Kidney capillary endothelial cell (primary cell): ENCODE data around the gene CFLAR.
"Not testable (repeated sequence)": the region's sequence is repeated elsewhere in the genome, so short reads cannot be mapped to it uniquely, and the experiment has no call there.

Source experiments
- DNase-seq: peaks from one replicate; pipeline ENCODE4 v3.0.0-alpha.2; 2018; ENCODE audit warnings: low spot score

CFLAR gene

DNA sequence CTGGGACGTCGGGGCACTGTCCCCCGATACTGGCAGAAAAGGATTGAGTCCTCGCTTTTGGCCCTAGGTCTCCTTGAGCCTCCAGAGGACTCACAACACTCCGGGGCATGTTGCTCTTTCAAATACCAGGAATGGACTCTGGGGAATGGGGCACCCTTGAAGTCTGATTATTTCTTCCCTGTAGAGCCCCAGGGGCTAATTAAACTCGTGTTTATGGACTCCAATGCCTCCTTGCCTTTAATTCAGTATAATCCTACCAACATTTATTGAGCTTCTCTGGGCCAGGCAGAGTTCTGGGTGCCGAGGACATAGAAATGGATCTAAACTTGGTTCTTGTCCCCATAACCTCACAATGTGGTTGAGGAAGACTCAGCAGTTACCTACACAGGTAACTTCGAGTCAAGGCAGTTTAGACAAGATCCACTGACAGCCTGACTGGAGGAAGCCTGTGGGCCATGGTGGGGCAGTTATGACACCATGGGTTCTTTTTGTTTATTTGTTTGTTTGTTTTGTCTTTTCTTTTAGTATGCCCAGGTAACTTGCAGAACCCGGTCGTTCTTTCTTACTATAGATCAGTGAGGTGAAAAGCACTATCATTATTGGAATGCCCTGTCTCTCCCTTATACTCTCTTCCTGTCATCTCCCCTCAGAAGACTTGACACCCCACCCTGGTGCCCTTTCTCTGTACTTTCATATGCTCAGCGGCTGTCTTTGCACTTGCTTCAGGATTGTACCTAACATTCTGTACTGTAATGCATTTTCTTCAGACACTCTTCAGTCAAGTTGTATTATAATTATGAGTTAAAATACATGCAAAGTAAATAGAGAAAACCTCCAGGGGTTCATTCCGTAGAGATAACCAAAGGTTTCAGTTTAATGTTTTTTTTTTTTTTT lies 3.2 kb downstream of the CFLAR start:
- DNase-seq, result no peak

DNA sequence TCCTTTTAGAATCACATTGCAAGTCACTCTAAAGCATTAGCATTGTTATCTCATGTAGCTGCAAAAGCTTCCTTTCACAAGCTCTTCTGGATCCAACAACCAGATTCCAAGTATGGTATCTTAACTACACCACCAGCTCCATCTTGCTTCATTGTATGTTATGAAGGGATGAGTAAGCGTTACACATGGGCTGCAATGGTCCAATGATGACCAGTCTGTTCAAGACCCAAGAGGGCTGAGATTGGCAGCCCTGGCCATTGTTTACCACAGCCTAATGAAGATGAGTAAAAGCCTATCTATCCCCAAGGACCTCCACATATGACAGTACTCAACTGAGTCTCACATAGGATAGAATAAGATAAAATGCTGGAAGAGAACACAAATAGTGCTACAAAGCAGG lies 6.3 kb downstream of the CFLAR start:
- peak; percentile 21 for DNase-seq

DNA sequence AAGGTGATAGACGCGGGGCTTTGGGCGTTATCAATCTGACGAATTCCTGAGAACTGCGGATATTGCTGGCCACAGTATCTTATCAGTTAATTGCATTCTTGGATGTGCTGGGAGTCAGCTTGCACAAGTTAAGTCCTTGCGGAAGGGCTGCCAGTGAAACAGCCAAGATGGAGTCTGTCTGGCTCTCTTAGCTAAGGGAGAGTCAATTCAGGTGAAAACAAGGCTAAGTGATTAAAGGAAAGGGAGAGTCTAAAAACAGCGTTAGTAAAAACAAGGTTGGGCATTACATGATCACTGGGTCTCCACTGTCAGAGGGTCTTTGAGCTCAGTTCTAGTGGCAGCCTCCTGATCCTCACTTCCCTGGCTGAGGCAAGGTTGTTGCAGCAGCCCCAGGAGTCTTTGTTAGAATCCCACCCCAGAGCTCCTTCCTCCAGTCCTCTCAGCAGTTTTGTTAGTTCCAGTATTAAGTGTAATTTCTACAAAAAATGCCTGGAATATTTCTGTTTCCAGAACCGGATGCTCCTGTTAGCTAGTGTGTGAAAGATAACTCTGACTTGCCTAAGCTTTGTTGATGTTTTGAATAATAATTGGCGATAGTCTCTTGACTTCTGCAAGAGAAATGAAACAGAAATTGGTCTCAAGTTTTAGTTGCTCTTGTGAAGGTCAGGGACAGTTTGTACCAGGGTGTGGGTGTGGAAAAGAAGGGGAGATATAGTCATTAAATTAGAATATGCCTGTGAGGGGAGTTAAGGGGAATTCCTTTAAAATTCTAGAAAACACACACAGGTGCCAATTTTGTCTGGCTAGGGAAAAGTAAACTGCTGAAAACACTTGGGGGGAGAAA lies 10.6 kb downstream of the CFLAR start:
- DNase-seq, result no peak

DNA sequence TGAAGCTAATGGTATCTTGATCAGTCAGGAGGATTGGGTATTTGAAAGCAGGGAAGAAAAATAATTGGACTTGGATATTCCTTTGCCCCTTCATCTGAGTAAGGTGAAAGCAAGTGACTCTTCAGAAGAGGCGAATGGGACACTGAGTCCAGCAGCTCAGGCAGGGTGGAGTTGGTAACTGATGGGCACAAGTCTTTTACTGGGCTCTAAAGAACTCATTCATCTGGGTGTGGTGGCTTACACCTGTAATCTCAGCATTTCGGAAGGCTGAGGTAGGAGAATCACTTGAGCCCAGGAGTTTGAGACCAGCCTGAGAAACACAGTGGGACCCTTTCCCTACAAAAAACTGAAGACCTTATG lies 11.2 kb downstream of the CFLAR start:
- no peak for DNase-seq

GRCh38 chr2:201127570-201127969 lies 11.6 kb downstream of the CFLAR start:
- no peak for DNase-seq

DNA sequence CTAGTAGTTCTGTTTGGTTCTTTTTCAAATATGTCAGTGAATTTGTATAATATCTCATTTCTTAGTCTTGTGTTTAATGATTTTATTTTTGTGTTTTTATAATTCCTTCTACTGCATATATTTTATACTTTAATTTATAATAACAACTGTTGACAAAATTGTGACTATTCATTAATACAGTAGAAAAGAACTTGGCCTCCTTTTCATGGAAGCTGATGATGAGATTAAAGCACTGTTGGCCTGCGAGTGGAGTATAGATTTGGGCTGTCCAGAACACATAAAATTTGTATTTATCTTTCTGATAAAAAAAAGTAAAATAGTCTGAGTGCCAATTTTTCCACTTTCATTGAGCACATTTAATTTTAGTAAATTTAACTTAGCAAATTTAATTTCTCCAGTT lies 12.1 kb downstream of the CFLAR start:
- no peak for DNase-seq

- DNase-seq, result peak; percentile 81
These were observed 13.1 kb downstream of the CFLAR start for GRCh38 chr2:201128933-201129505.

DNA sequence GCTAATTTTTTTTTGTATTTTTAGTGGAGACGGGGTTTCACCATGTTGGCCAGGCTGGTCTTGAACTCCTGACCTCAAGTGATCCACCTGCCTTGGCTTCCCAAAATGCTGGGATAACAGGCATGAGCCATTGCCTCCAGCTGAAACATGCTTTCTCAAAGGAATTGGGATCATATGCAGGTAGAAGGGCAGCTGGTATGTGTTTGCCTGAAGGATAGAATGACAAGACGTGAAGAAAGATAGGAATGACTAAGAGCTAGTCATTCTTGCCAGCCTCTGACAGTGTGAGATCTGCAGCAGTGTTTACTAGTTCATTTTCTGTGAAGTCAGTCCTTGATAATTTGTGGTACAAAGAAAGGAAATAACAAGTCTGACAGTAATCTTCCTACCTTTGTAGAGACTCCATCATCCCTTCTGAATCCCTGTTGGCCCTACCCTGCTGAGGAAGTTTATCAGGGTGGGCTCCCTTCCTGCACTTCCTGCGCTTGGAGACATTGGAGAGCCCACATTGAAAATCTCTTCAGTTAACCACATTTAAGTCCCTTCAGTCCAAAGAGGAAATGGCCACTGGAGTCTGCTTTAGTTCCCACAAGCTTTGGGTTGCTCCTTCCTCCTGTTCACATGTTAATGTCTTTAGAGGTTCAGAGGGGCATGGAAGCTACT lies 14.7 kb downstream of the CFLAR start:
- peak; percentile 94 for DNase-seq

- DNase-seq, result no peak
These were observed 16.6 kb downstream of the CFLAR start for GRCh38 chr2:201132518-201132917.

DNA sequence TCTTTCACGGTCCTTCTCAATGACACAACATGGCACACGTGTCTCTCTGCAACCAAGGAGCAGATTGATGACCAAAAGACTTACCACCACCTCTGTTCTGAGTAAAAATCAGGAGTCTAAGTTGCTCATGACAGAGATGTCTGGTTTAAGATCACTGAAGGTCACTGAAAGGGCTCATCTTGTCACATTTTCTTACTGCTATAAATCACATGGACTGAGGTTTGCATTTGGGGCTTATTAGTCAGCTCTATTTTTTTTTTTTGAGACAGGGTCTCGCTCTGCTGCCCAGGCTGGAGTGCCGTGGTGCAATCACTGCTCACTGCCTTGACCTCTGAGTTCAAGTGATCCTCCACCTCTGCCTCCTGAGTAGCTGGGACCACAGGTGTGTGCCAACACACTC lies 19.4 kb downstream of the CFLAR start:
- no peak for DNase-seq

DNA sequence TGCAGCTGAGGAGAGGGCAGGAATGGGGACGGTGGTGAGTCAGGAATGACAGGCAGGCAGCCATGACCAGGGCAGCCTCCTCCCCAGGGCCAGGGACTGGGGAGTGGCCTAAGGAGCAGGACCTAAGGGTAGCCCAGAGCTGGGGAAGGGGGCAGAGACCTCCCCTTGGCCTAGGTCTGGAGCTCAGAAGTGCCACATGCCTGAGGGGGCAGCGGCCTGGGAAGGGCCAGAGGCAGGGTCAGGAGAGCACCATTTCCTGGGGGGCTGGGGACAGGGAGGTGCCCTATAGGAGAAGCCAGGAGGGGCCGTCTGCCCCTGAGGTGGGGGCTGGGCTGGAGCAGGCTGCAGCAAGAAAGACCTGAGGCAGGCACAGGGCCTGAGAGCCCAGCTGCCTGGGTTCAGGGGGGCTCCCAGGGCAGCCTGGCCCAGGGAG lies 20.9 kb downstream of the CFLAR start:
- no peak for DNase-seq

GRCh38 chr2:201137505-201138400 lies 21.8 kb downstream of the CFLAR start:
- DNase-seq, result no peak

DNA sequence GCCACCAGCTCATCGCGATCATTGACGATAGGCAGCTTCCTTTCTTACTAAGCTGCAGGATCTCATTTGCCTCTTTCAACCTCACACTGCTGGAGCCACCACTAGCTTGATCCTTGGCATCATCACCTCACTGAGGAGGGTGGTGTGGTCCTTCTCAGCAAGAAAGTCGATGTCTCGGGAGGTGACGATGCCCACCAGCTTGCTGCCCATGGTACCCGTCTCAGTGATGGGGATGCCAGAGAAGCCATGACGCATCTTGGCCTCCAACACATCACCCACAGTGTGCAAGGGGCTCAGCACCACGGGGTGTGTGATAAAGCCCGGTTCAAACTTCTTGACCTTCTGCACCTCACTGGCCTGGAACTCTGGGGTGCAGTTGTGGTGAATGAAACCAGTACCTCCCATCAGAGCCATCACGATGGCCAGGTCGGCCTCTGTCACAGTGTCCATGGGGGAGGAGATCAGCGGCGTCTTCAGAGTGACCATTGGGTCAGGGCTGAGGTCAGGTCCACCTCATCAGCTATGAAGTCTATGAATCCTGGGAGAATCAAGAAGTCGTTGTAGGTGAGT lies 22.5 kb downstream of the CFLAR start:
- no peak for DNase-seq

DNA sequence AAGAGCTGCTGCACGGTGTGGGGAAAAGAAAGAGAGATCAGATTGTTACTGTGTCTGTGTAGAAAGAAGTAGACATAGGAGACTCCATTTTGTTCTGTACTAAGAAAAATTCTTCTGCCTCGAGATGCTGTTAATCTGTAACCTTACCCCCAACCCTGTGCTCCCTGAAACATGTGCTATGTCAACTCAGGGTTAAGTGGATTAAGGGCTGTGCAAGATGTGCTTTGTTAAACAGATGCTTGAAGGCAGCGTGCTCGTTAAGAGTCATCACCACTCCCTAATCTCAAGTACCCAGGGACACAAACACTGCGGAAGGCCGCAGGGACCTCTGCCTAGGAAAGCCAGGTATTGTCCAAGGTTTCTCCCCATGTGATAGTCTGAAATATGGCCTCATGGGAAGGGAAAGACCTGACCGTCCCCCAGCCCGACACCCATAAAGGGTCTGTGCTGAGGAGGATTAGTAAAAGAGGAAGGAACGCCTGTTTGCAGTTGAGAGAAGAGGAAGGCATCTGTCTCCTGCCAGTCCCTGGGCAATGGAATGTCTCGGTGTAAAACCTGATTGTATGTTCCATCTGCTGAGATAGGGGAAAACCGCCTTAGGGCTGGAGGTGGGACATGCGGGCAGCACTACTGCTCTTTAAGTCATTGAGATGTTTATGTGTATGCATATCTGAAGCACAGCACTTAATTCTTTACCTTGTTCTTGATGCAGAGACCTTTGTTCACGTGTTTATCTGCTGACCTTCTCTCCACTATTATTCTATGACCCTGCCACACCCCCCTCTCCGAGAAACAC lies 23.2 kb downstream of the CFLAR start:
- DNase-seq, result not testable (repeated sequence)

GRCh38 chr2:201139836-201140604 lies 24.1 kb downstream of the CFLAR start:
- DNase-seq, result no peak

- no peak for DNase-seq
These were observed 28.4 kb downstream of the CFLAR start for GRCh38 chr2:201144101-201145051.

- DNase-seq, result no peak
These were observed 32.5 kb downstream of the CFLAR start for GRCh38 chr2:201148434-201148990.
